MCF 10A (cell line): ENCODE results near the gene SLC2A2. TPM values are rescaled to one million over a fixed set of nuclear protein-coding genes. Genes with fewer than 3 reads are reported as not detected.

ENCODE experiments used
- BruUV-seq: library from RNA; stranded (reverse); fragments of 400-500 nt; replicated peaks from 2 replicates; lab custom pipeline; 2021; lab: Mats Ljungman, UMichigan
- CTCF ChIA-PET: fragments of 300-600 bp; sonication (Branson Sonifier 250); formaldehyde crosslinking; extraction: SDS; loops from one replicate; lab custom pipeline; 2021; ENCODE audit warnings: antibody characterized with exemption, inconsistent platforms; lab: Yijun Ruan, JAX
- POLR2A ChIA-PET: fragments of 300-600, 350-650 bp; sonication (Branson Sonifier 250); formaldehyde crosslinking; extraction: SDS; loops from one replicate; lab custom pipeline; 2020; ENCODE audit warnings: antibody characterized with exemption, inconsistent platforms; lab: Yijun Ruan, JAX
- DNase-seq: peaks from one replicate; pipeline ENCODE4 v3.0.0-alpha.2; 2018; ENCODE audit not compliant: unreplicated experiment
- H3K27ac Mint-ChIP-seq: one replicate; pipeline ENCODE4 v1.8.0; 2022; ENCODE audit warnings: mild to moderate bottlenecking, low read depth, mixed read lengths; ENCODE audit not compliant: unreplicated experiment
- H3K27me3 Mint-ChIP-seq: one replicate; pipeline ENCODE4 v1.8.0; 2022; ENCODE audit warnings: mixed read lengths; ENCODE audit not compliant: insufficient read depth, unreplicated experiment
- H3K36me3 Mint-ChIP-seq: one replicate; pipeline ENCODE4 v1.8.0; 2022; ENCODE audit warnings: mild to moderate bottlenecking, moderate library complexity, mixed read lengths; ENCODE audit not compliant: insufficient read depth, unreplicated experiment
- H3K4me1 Mint-ChIP-seq: one replicate; pipeline ENCODE4 v1.8.0; 2022; ENCODE audit warnings: mixed read lengths; ENCODE audit not compliant: insufficient read depth, unreplicated experiment
- H3K4me3 Mint-ChIP-seq: one replicate; pipeline ENCODE4 v1.8.0; 2022; ENCODE audit warnings: mild to moderate bottlenecking, moderate library complexity, mixed read lengths; ENCODE audit not compliant: unreplicated experiment
- H3K9me3 Mint-ChIP-seq: one replicate; pipeline ENCODE4 v1.8.0; 2022; ENCODE audit warnings: mixed read lengths; ENCODE audit not compliant: unreplicated experiment
- intact Hi-C: fragments of 100-400 bp; cut with micrococcal nuclease; formaldehyde crosslinking; loops from 2 replicates; pipeline ENCODE4 v1.14.1; 2022
- total RNA-seq: library from RNA; stranded (reverse); gene quantifications from 2 replicates; pipeline ENCODE4 v1.2.3, GENCODE V29; 2022
- TF ChIP-seq, protein P1 (sequence below): fragments of 200-600 bp; IDR thresholded peaks from one replicate; pipeline ENCODE4 v1.8.0; 2022; ENCODE audit warnings: antibody characterized with exemption, mild to moderate bottlenecking; ENCODE audit not compliant: unreplicated experiment

The SLC2A2 gene
- total RNA-seq, 1 experiment from 2014 or later, result not detected

DNA sequence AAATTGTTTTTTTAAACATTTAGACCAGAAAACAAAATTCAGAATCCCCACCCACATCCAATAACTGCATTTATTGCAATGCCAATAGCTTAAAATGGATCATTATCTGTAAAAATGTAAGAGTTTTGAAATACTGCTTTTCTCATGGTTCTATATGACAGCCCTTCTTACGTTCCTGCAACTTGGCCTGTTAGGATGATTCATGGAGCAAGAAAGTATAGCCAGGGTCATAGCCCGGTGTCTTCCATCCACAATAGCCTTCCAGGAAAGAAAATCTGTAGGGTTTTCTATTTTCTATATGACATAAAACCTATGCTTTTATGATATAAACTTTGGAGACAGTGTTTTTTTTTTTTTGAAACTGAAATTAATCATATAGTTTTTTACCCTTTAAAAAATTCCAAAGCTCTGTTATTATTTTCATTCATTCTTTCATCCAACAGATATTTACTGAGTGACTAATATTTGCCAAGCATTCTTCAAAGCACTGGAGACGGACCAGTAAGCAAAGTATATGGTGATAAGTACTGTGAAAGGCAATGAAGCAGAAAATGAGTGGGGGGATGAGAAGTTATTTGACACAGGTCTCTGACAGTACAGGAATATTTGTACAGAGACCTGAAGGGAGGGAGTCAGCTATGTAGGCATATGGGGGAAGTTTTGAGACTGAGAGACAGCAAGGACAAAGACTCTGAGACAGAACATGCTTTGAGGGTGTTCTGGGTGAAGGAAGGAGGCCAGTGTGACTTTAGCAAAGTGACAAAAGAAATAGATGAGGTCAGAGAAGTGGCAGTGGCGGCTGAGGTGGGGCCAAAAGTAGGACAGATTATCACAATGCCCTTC is 29.0 kb upstream of the SLC2A2 start:
- ChIA-PET POLR2A (interaction anchor here (0.5 to 0.7 kb wide), 4 partner anchors 9 to 283 kb away, joined by 3 read pairs; no protein-coding TSS in a partner anchor), CTCF (interaction anchor here (0.5 to 1.4 kb wide), 3 partner anchors 14 to 329 kb away, joined by 3 to 5 read pairs (median 3); no protein-coding TSS in a partner anchor)
- Mint-ChIP-seq H3K36me3 (no peaks in the 10 kb centered on the region), H3K27me3 (no peaks in the 10 kb centered on the region), H3K27ac (no peak overlapping the region), H3K4me3 (no peak overlapping the region), H3K4me1 (no peaks in the 10 kb centered on the region), H3K9me3 (no peaks in the 10 kb centered on the region)
- no TSS peak for BruUV-seq
- TF ChIP-seq, protein P1, sequence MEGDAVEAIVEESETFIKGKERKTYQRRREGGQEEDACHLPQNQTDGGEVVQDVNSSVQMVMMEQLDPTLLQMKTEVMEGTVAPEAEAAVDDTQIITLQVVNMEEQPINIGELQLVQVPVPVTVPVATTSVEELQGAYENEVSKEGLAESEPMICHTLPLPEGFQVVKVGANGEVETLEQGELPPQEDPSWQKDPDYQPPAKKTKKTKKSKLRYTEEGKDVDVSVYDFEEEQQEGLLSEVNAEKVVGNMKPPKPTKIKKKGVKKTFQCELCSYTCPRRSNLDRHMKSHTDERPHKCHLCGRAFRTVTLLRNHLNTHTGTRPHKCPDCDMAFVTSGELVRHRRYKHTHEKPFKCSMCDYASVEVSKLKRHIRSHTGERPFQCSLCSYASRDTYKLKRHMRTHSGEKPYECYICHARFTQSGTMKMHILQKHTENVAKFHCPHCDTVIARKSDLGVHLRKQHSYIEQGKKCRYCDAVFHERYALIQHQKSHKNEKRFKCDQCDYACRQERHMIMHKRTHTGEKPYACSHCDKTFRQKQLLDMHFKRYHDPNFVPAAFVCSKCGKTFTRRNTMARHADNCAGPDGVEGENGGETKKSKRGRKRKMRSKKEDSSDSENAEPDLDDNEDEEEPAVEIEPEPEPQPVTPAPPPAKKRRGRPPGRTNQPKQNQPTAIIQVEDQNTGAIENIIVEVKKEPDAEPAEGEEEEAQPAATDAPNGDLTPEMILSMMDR, result no peak
- DNase-seq, result no peak
- intact Hi-C loops, result loop anchor here (10.0 kb wide), 1 partner anchor 719 kb away; no protein-coding TSS in a partner anchor

DNA sequence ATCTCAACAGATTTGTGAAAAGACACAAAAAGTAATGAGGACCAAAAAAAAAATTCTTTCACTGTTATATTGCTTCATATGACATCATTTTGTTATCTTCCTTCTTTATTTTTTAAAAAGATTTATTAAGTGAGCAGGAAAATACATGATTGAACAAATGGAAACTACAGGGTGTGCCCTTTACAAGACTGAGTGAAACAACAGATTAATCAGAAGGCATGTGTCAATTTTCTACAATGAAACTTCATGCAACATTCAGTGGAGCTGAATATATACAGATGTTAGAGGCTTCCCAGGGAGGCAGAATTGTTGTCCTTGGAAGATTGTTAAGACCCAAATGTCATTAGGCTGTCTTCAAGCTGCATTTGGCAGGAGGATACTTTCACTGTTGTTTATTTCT is 28.4 kb upstream of the SLC2A2 start:
- POLR2A ChIA-PET, result interaction anchor here (0.7 kb wide), 2 partner anchors 10 to 74 kb away, joined by 3 read pairs; no protein-coding TSS in a partner anchor
- H3K27me3 Mint-ChIP-seq, result no peaks in the 10 kb centered on the region
- no peak for DNase-seq
- no peaks in the 10 kb centered on the region for H3K36me3 Mint-ChIP-seq
- no peaks in the 10 kb centered on the region for H3K4me1 Mint-ChIP-seq
- TF ChIP-seq, protein P1, result no peak
- no peak overlapping the region for H3K27ac Mint-ChIP-seq
- intact Hi-C loops, result loop anchor here (5.0 to 10.0 kb wide), 2 partner anchors 720 to 777 kb away; no protein-coding TSS in a partner anchor
- H3K4me3 Mint-ChIP-seq, result no peak overlapping the region
- CTCF ChIA-PET, result interaction anchor here (0.5 to 1.4 kb wide), 3 partner anchors 14 to 214 kb away, joined by 3 to 5 read pairs (median 4); no protein-coding TSS in a partner anchor
- H3K9me3 Mint-ChIP-seq, result no peaks in the 10 kb centered on the region
- BruUV-seq, result no TSS peak

DNA sequence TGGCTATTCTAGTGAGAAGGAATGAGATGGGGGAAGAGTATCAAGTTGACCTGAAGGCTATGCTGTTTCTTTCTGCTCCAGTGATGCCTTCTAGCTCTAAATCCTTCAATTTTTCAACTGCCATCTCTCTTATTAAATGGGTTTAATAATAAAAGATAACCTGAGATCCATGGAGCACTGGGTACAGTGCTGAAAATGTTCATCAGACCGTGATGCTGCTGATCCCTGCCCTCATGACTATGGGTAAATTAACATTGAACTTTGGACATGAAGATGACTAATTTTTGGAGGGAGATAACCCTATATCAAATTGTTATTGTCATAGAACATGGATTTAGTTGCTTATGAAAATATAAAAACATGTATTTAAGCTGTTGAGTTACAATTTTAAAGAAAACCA is 27.7 kb upstream of the SLC2A2 start:
- H3K27ac Mint-ChIP-seq, result no peak overlapping the region
- no TSS peak for BruUV-seq
- no peak for DNase-seq
- no peaks in the 10 kb centered on the region for H3K27me3 Mint-ChIP-seq
- no peaks in the 10 kb centered on the region for H3K36me3 Mint-ChIP-seq
- no peak overlapping the region for H3K4me3 Mint-ChIP-seq
- POLR2A ChIA-PET, result no interaction called here
- TF ChIP-seq, protein P1, result no peak
- intact Hi-C loops, result loop anchor here (5.0 to 10.0 kb wide), 2 partner anchors 721 to 778 kb away; no protein-coding TSS in a partner anchor
- CTCF ChIA-PET, result interaction anchor here (0.7 to 1.4 kb wide), 5 partner anchors 13 to 512 kb away, joined by 3 to 5 read pairs (median 3); no protein-coding TSS in a partner anchor
- H3K9me3 Mint-ChIP-seq, result no peaks in the 10 kb centered on the region
- H3K4me1 Mint-ChIP-seq, result no peaks in the 10 kb centered on the region

DNA sequence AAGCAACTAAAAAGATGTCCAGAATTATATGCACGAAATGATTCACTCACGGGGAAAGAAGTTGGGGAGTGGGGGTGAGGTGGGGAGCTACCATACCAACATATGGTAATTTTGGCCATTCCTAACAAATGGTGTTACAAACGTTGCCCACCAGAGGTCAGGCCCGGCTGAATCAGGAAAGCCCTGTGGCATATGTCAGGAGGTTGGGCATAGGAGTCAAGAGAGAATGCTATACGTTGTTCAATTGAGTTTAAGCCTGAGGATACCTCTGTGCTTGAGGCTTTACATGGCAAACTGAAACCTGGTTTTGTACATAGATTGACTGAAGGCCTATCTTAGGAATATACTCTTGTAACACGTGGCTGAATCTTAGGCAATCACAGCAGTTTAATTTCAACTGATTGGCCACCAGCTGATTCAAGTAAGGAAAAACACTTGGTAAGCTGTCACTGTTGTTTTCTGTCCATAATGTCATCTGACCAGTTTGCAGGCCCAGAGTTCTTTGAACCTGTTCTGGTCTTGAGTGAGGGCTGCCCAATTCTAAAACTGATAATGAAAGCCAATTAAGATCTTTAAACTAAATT is 23.4 kb upstream of the SLC2A2 start:
- intact Hi-C loops, result loop anchor here (1.0 to 10.0 kb wide), 8 partner anchors 89 to 782 kb away; partner anchors contain the start of gene TNIK
- CTCF ChIA-PET, result interaction anchor here (0.6 to 2.9 kb wide), 19 partner anchors 8 to 1304 kb away, joined by 3 to 26 read pairs (median 4); partner anchors contain the start of gene RPL22L1

More for the DNA sequence above, 23.4 kb upstream of the SLC2A2 start:
- Mint-ChIP-seq H3K27me3 (no peaks in the 10 kb centered on the region), H3K4me3 (no peak overlapping the region), H3K9me3 (no peaks in the 10 kb centered on the region), H3K27ac (peak overlapping the region; percentile 11), H3K36me3 (no peaks in the 10 kb centered on the region), H3K4me1 (peaks cover 8% of the 10 kb centered on the region)
- DNase-seq, result peak; percentile 77
- TF ChIP-seq, protein P1, result peak; percentile 79
- POLR2A ChIA-PET, result interaction anchor here (0.6 to 1.9 kb wide), 3 partner anchors 411 to 1090 kb away, joined by 3 to 7 read pairs (median 4); no protein-coding TSS in a partner anchor
- no TSS peak for BruUV-seq
